H9 (cell line): ENCODE measurements around the gene LMOD3. TPM values are rescaled to one million over a fixed set of nuclear protein-coding genes. Genes with fewer than 3 reads are reported as not detected.

Source experiments
- DNase-seq: peaks from one replicate; pipeline ENCODE4 v3.0.0-alpha.2; 2017
- H2AFZ ChIP-seq: one replicate; pipeline ENCODE4 v1.6.1; 2013; ENCODE audit warnings: mild to moderate bottlenecking, low read length, control low read depth, moderate library complexity
- H2AK5ac ChIP-seq: 2 replicates; pipeline ENCODE4 v1.6.1; 2013; ENCODE audit warnings: low read length, control low read depth, mixed read lengths; ENCODE audit not compliant: insufficient read length
- H2BK120ac ChIP-seq: one replicate; pipeline ENCODE4 v1.6.1; 2013; ENCODE audit warnings: low read depth, mild to moderate bottlenecking, low read length, control low read depth, inconsistent platforms; ENCODE audit not compliant: poor library complexity, severe bottlenecking
- H2BK12ac ChIP-seq: 2 replicates; pipeline ENCODE4 v1.6.1; 2013; ENCODE audit warnings: low read length, control low read depth, mixed read lengths, low read depth; ENCODE audit not compliant: insufficient read length
- H2BK15ac ChIP-seq: 2 replicates; pipeline ENCODE4 v1.6.1; 2013; ENCODE audit warnings: low read depth, low read length, control low read depth
- H2BK20ac ChIP-seq: one replicate; pipeline ENCODE4 v1.6.1; 2013; ENCODE audit warnings: low read depth, mild to moderate bottlenecking, low read length, control low read depth, inconsistent platforms; ENCODE audit not compliant: poor library complexity, severe bottlenecking
- H2BK5ac ChIP-seq: 2 replicates; pipeline ENCODE4 v1.6.1; 2013; ENCODE audit warnings: low read length, control low read depth, mixed read lengths; ENCODE audit not compliant: insufficient read length
- H3K14ac ChIP-seq: 2 replicates; pipeline ENCODE4 v1.6.1; 2013; ENCODE audit warnings: low read length, control low read depth; ENCODE audit not compliant: insufficient read depth
- H3K18ac ChIP-seq: 2 replicates; pipeline ENCODE4 v1.6.1; 2013; ENCODE audit warnings: low read depth, mild to moderate bottlenecking, mixed read lengths, low read length, control low read depth; ENCODE audit not compliant: insufficient read length
- H3K23ac ChIP-seq: 2 replicates; pipeline ENCODE4 v1.6.1; 2013; ENCODE audit warnings: low read length, control low read depth, mixed read lengths, low read depth; ENCODE audit not compliant: insufficient read length
- H3K23me2 ChIP-seq: 2 replicates; pipeline ENCODE4 v1.6.1; 2013; ENCODE audit warnings: low read depth, mild to moderate bottlenecking, mixed read lengths, low read length, control low read depth; ENCODE audit not compliant: insufficient read length, poor library complexity, severe bottlenecking
- H3K27ac ChIP-seq: 2 replicates; pipeline ENCODE4 v1.5.1; 2013; ENCODE audit warnings: low read length, control low read depth, mixed read lengths, low read depth; ENCODE audit not compliant: insufficient read length
- H3K27me3 ChIP-seq: 2 replicates; pipeline ENCODE4 v1.6.1; 2013; ENCODE audit warnings: low read length, control low read depth, inconsistent platforms; ENCODE audit not compliant: insufficient read depth
- H3K4ac ChIP-seq: 2 replicates; pipeline ENCODE4 v1.6.1; 2013; ENCODE audit warnings: low read depth, mild to moderate bottlenecking, control low read depth, inconsistent platforms, low read length, moderate library complexity
- H3K4me1 ChIP-seq: 2 replicates; pipeline ENCODE4 v1.6.1; 2013; ENCODE audit warnings: low read length, control low read depth, inconsistent platforms; ENCODE audit not compliant: insufficient read depth
- H3K4me2 ChIP-seq: 2 replicates; pipeline ENCODE4 v1.6.1; 2013; ENCODE audit warnings: low read length, control low read depth, mixed read lengths; ENCODE audit not compliant: insufficient read length, insufficient read depth
- H3K56ac ChIP-seq: 2 replicates; pipeline ENCODE4 v1.6.1; 2013; ENCODE audit warnings: low read depth, mild to moderate bottlenecking, mixed read lengths, low read length, control low read depth; ENCODE audit not compliant: insufficient read length
- H3K79me1 ChIP-seq: 2 replicates; pipeline ENCODE4 v1.6.1; 2013; ENCODE audit warnings: low read depth, mild to moderate bottlenecking, moderate library complexity, low read length, control low read depth, inconsistent platforms; ENCODE audit not compliant: insufficient read depth, poor library complexity, severe bottlenecking
- H3K79me2 ChIP-seq: 2 replicates; pipeline ENCODE4 v1.6.1; 2013; ENCODE audit warnings: low read length, control low read depth, inconsistent platforms; ENCODE audit not compliant: insufficient read depth
- H3K9ac ChIP-seq: 2 replicates; pipeline ENCODE4 v1.6.1; 2013; ENCODE audit warnings: low read length, control low read depth, mixed read lengths; ENCODE audit not compliant: insufficient read length; ENCODE audit errors: extremely low read depth
- H3K9me3 ChIP-seq: one replicate; pipeline ENCODE4 v1.6.1; 2013; ENCODE audit warnings: low read depth, low read length, inconsistent platforms; ENCODE audit not compliant: control insufficient read depth
- H3T11ph ChIP-seq: one replicate; pipeline ENCODE4 v1.6.1; 2013; ENCODE audit warnings: mild to moderate bottlenecking, low read length, control low read depth, inconsistent platforms
- H4K20me1 ChIP-seq: one replicate; pipeline ENCODE4 v1.6.1; 2013; ENCODE audit not compliant: control insufficient read depth, insufficient read length, insufficient read depth
- H4K5ac ChIP-seq: 2 replicates; pipeline ENCODE4 v1.6.1; 2013; ENCODE audit warnings: low read depth, mild to moderate bottlenecking, mixed read lengths, low read length, control low read depth; ENCODE audit not compliant: insufficient read length
- H4K8ac ChIP-seq: replicated peaks from 2 replicates; pipeline ENCODE4 v1.6.1; 2013; ENCODE audit warnings: low read length, control low read depth, mixed read lengths, low read depth; ENCODE audit not compliant: insufficient read length
- H4K91ac ChIP-seq: 2 replicates; pipeline ENCODE4 v1.6.1; 2013; ENCODE audit warnings: low read depth, mild to moderate bottlenecking, moderate library complexity, mixed read lengths, low read length, control low read depth; ENCODE audit not compliant: insufficient read length
- H3K27ac Mint-ChIP-seq, 3 experiments: 2 replicates in 2 of 3; 3 replicates in 1 of 3; pipeline ENCODE4 v1.8.0; 2020 to 2021; ENCODE audit warnings: mixed read lengths in 3 of 3, mild to moderate bottlenecking in 1 of 3, moderate library complexity in 1 of 3
- H3K27me3 Mint-ChIP-seq: 2 replicates; pipeline ENCODE4 v1.8.0; 2021; ENCODE audit warnings: low read depth, mild to moderate bottlenecking, moderate library complexity, mixed read lengths
- H3K36me3 Mint-ChIP-seq, 3 experiments: 2 replicates in 2 of 3; 3 replicates in 1 of 3; pipeline ENCODE4 v1.8.0; 2020 to 2021; ENCODE audit warnings: low read depth in 3 of 3, mixed read lengths in 3 of 3; ENCODE audit not compliant: insufficient read depth in 1 of 3
- H3K4me1 Mint-ChIP-seq, 2 experiments: 2 replicates each; pipeline ENCODE4 v1.8.0; 2020; ENCODE audit warnings: mixed read lengths in 2 of 2
- H3K4me3 Mint-ChIP-seq, 2 experiments: 2 replicates in 1 of 2; 3 replicates in 1 of 2; pipeline ENCODE4 v1.8.0; 2020 to 2021; ENCODE audit warnings: mild to moderate bottlenecking in 2 of 2, mixed read lengths in 2 of 2, moderate library complexity in 1 of 2
- H3K9me3 Mint-ChIP-seq, 2 experiments: 2 replicates in 1 of 2; 3 replicates in 1 of 2; pipeline ENCODE4 v1.8.0; 2020; ENCODE audit warnings: mild to moderate bottlenecking in 2 of 2, mixed read lengths in 2 of 2, moderate library complexity in 1 of 2
- WGBS: extraction: QIAGEN DNeasy Blood & Tissue Kit; methylation state at CpG from one replicate; pipeline ENCODE4 v1.1.7; 2013; ENCODE audit warnings: missing lambda C conversion rate, low lambda C conversion rate, mixed read lengths; ENCODE audit not compliant: insufficient read length; ENCODE audit errors: extremely low coverage; 5-methylcytosine and 5-hydroxymethylcytosine counted together
- total RNA-seq: library from RNA; stranded (reverse); gene quantifications from 2 replicates; pipeline ENCODE4 v1.2.1, GENCODE V29; 2021
- TF ChIP-seq, protein P1 (sequence below): fragments of 200-600 bp; sonication (generic); conservative IDR thresholded peaks from 3 replicates; pipeline ENCODE4 v1.8.0; 2021; ENCODE audit warnings: antibody characterized with exemption, mild to moderate bottlenecking

LMOD3 gene
- total RNA-seq, 1 experiment from 2014 or later: not detected

DNA sequence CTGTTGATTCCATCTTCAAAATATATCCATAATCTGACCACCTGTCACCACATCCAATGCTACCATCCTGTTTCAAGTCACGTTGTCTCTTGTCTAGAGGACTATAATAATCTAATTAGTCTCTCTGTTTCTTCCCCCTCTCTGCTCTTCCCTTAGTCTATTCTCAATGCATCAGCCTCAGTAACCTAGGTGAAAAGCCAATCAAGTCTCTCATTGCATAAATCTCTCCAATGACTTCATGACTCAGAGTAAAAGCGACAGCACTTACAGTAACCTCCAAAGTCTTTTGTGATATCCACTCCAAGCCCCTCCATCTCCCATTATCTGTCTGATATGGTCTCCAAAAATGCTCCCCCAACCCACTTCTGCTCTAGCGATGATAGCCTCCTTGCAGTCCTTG, 49.5 kb downstream of the LMOD3 start:
- Mint-ChIP-seq H3K4me3 (no peak overlapping the region), H3K9me3 (no peaks in the 10 kb centered on the region), H3K4me1 (peaks cover 0 to 3% of the 10 kb centered on the region in 2 experiments; a peak in 1 of 4 replicates), H3K36me3 (peaks cover 3 to 33% (median 32%) of the 10 kb centered on the region in 3 experiments), H3K27me3 (no peaks in the 10 kb centered on the region), H3K27ac (peak overlapping the region in 2 of 3 experiments; percentile 14 to 16; a peak in 3 of 7 replicates)
- Histone ChIP-seq H2AFZ (no peak overlapping the region), H3K79me1 (no peaks in the 10 kb centered on the region), H2BK15ac (no peak overlapping the region), H3K9me3 (no peaks in the 10 kb centered on the region), H3K27ac (no peak overlapping the region), H3K4ac (no peak overlapping the region), H2BK120ac (no peak overlapping the region), H3T11ph (no peak overlapping the region), H4K5ac (no peak overlapping the region), H3K9ac (no peak overlapping the region), H3K18ac (no peak overlapping the region), H3K14ac (no peak overlapping the region), H2BK5ac (no peak overlapping the region), H4K8ac (no peak overlapping the region), H3K4me2 (no peak overlapping the region), H3K23me2 (no peaks in the 10 kb centered on the region), H2BK20ac (no peak overlapping the region), H3K27me3 (no peaks in the 10 kb centered on the region), H3K79me2 (no peaks in the 10 kb centered on the region), H2BK12ac (no peak overlapping the region), H2AK5ac (no peak overlapping the region), H4K91ac (no peak overlapping the region), H3K23ac (no peak overlapping the region), H3K4me1 (no peaks in the 10 kb centered on the region), H4K20me1 (no peaks in the 10 kb centered on the region), H3K56ac (no peak overlapping the region)
- TF ChIP-seq, protein P1, sequence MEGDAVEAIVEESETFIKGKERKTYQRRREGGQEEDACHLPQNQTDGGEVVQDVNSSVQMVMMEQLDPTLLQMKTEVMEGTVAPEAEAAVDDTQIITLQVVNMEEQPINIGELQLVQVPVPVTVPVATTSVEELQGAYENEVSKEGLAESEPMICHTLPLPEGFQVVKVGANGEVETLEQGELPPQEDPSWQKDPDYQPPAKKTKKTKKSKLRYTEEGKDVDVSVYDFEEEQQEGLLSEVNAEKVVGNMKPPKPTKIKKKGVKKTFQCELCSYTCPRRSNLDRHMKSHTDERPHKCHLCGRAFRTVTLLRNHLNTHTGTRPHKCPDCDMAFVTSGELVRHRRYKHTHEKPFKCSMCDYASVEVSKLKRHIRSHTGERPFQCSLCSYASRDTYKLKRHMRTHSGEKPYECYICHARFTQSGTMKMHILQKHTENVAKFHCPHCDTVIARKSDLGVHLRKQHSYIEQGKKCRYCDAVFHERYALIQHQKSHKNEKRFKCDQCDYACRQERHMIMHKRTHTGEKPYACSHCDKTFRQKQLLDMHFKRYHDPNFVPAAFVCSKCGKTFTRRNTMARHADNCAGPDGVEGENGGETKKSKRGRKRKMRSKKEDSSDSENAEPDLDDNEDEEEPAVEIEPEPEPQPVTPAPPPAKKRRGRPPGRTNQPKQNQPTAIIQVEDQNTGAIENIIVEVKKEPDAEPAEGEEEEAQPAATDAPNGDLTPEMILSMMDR: no peak
- no CpG with 5 or more reads among the region's 3 CpGs for WGBS
- DNase-seq: no peak
